ENCODE data around the gene TMEM14A.
A peak's percentile ranks its signal among the peaks of the same experiment; 100 is the strongest.
"Not testable (repeated sequence)": the region's sequence is repeated elsewhere in the genome, so short reads cannot be mapped to it uniquely, and the experiment has no call there.

The TMEM14A gene

GRCh38 chr6:52670502-52671409 lies at the start of gene TMEM14A:
Gene TMEM14A, plus strand, starts transcription at chr6:52671113. Its CDS starts 5,990 bp downstream, at chr6:52677103.
- DNase-seq (ENCODE audit: low read depth in 2 of 2): peak; percentile 89 to 90

- DNase-seq (ENCODE audit: low read depth in 2 of 2): no peak
Observed at GRCh38 chr6:52621631-52622030, 49.3 kb upstream of the TMEM14A start.

GRCh38 chr6:52622810-52623209 lies 48.1 kb upstream of the TMEM14A start:
- no peak for DNase-seq (ENCODE audit: low read depth in 2 of 2)

- no peak for DNase-seq (ENCODE audit: low read depth in 2 of 2)
Observed at GRCh38 chr6:52632011-52632410, 38.9 kb upstream of the TMEM14A start.

- no peak for DNase-seq (ENCODE audit: low read depth in 2 of 2)
Observed at GRCh38 chr6:52634211-52634610, 36.7 kb upstream of the TMEM14A start.

GRCh38 chr6:52635049-52635577 lies 35.8 kb upstream of the TMEM14A start:
- peak in 1 of 2 donors; percentile 8 for DNase-seq (ENCODE audit: low read depth in 2 of 2)

- DNase-seq (ENCODE audit: low read depth in 2 of 2): no peak
Observed at GRCh38 chr6:52636830-52637229, 34.1 kb upstream of the TMEM14A start.

GRCh38 chr6:52639493-52639892 lies 31.4 kb upstream of the TMEM14A start:
- DNase-seq (ENCODE audit: low read depth in 2 of 2): no peak

GRCh38 chr6:52640170-52640569 lies 30.7 kb upstream of the TMEM14A start:
- DNase-seq (ENCODE audit: low read depth in 2 of 2): no peak

GRCh38 chr6:52640916-52641315 lies 30.0 kb upstream of the TMEM14A start:
- no peak for DNase-seq (ENCODE audit: low read depth in 2 of 2)

- no peak for DNase-seq (ENCODE audit: low read depth in 2 of 2)
Observed at GRCh38 chr6:52641388-52641787, 29.5 kb upstream of the TMEM14A start.

GRCh38 chr6:52641826-52642225 lies 29.1 kb upstream of the TMEM14A start:
- no peak for DNase-seq (ENCODE audit: low read depth in 2 of 2)

GRCh38 chr6:52642368-52642767 lies 28.5 kb upstream of the TMEM14A start:
- DNase-seq (ENCODE audit: low read depth in 2 of 2): no peak

- DNase-seq (ENCODE audit: low read depth in 2 of 2): no peak
Observed at GRCh38 chr6:52643158-52643557, 27.8 kb upstream of the TMEM14A start.

GRCh38 chr6:52644253-52644652 lies 26.7 kb upstream of the TMEM14A start:
- DNase-seq (ENCODE audit: low read depth in 2 of 2): no peak

GRCh38 chr6:52645976-52646375 lies 24.9 kb upstream of the TMEM14A start:
- DNase-seq (ENCODE audit: low read depth in 2 of 2): no peak

GRCh38 chr6:52647199-52647598 lies 23.7 kb upstream of the TMEM14A start:
- DNase-seq (ENCODE audit: low read depth in 2 of 2): no peak

- DNase-seq (ENCODE audit: low read depth in 2 of 2): no peak
Observed at GRCh38 chr6:52649536-52650160, 21.3 kb upstream of the TMEM14A start.

- DNase-seq (ENCODE audit: low read depth in 2 of 2): no peak
Observed at GRCh38 chr6:52650941-52651340, 20.0 kb upstream of the TMEM14A start.

- DNase-seq (ENCODE audit: low read depth in 2 of 2): no peak
Observed at GRCh38 chr6:52653151-52653550, 17.8 kb upstream of the TMEM14A start.

- no peak for DNase-seq (ENCODE audit: low read depth in 2 of 2)
Observed at GRCh38 chr6:52654007-52654406, 16.9 kb upstream of the TMEM14A start.

GRCh38 chr6:52654592-52654991 lies 16.3 kb upstream of the TMEM14A start:
- DNase-seq (ENCODE audit: low read depth in 2 of 2): no peak

- DNase-seq (ENCODE audit: low read depth in 2 of 2): not testable (repeated sequence)
Observed at GRCh38 chr6:52655941-52656340, 15.0 kb upstream of the TMEM14A start.

Data from stimulated activated CD8-positive, alpha-beta memory T cell treated with anti-CD3 and anti-CD28 coated beads, Interleukin-2, amount 100 ng/mL, for 48 hours (primary cell).